ENCODE data around the gene TNNT3.
"Not testable (repeated sequence)": the region's sequence is repeated elsewhere in the genome, so short reads cannot be mapped to it uniquely, and the experiment has no call there.

The TNNT3 gene

DNA sequence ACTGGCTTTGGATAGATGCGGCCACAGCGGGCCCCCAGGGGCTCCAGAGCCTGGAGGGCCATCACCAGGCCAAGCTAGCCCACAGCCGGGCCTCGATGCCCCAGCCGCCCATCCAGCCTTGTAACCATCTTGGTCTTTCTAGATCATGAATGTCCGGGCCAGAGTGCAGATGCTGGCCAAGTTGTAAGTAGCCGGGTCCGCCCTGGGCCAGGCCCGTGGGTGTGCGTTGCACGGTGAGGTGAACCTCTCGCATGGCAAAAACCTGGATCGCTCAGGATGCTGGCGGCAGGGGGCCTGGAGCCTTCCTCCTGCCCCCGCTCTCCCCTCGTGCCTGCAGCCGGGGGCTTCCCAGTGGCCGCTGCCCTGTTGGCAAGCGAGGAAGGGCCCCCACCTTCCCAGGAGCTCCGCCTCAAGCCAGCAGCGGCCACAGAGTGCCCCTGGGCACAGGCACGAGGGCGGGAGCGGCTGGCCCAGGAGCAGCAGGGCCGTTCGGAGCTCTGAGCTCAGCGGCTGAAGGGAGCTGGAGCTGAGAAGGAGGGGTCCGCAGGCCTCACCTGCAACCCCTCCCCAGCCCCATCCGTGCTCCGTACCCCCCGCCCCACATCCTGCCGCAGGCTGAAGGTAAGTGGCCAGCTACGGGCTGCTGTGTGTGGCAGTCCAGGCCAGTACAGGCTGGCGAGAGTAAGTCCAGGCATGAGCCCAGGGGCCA lies 16.7 kb downstream of the TNNT3 start:
- peaks cover 13% of the 10 kb centered on the region for H3K27me3 Mint-ChIP-seq (ENCODE audit: low read depth)
- no peak overlapping the region for H3K4me3 Mint-ChIP-seq
- H3K4me1 Mint-ChIP-seq (ENCODE audit: low read depth) = no peaks in the 10 kb centered on the region
- DNase-seq (ENCODE audit: low spot score) = no peak
- no peaks in the 10 kb centered on the region for H3K9me3 Mint-ChIP-seq
- H3K36me3 Mint-ChIP-seq (ENCODE audit: low read depth) = no peaks in the 10 kb centered on the region
- no peak overlapping the region for H3K27ac Mint-ChIP-seq

GRCh38 chr11:1936781-1937615 lies 17.5 kb downstream of the TNNT3 start:
- no peaks in the 10 kb centered on the region for H3K4me1 Mint-ChIP-seq (ENCODE audit: low read depth)
- H3K9me3 Mint-ChIP-seq = no peaks in the 10 kb centered on the region
- no peak overlapping the region for H3K27ac Mint-ChIP-seq
- peaks cover 7% of the 10 kb centered on the region for H3K27me3 Mint-ChIP-seq (ENCODE audit: low read depth)
- H3K4me3 Mint-ChIP-seq = no peak overlapping the region
- no peaks in the 10 kb centered on the region for H3K36me3 Mint-ChIP-seq (ENCODE audit: low read depth)
- DNase-seq (ENCODE audit: low spot score) = no peak

GRCh38 chr11:1937616-1938342 lies 18.3 kb downstream of the TNNT3 start:
- DNase-seq (ENCODE audit: low spot score) = no peak
- Mint-ChIP-seq H3K27ac (no peak overlapping the region), H3K27me3 (ENCODE audit: low read depth) (peaks cover 7% of the 10 kb centered on the region), H3K4me3 (no peak overlapping the region), H3K4me1 (ENCODE audit: low read depth) (no peaks in the 10 kb centered on the region), H3K9me3 (no peaks in the 10 kb centered on the region), H3K36me3 (ENCODE audit: low read depth) (no peaks in the 10 kb centered on the region)

- peaks cover 3% of the 10 kb centered on the region for H3K27me3 Mint-ChIP-seq (ENCODE audit: low read depth)
- no peak for DNase-seq (ENCODE audit: low spot score)
- no peaks in the 10 kb centered on the region for H3K4me1 Mint-ChIP-seq (ENCODE audit: low read depth)
- no peak overlapping the region for H3K27ac Mint-ChIP-seq
- H3K4me3 Mint-ChIP-seq = no peak overlapping the region
- H3K36me3 Mint-ChIP-seq (ENCODE audit: low read depth) = no peaks in the 10 kb centered on the region
- H3K9me3 Mint-ChIP-seq = no peaks in the 10 kb centered on the region
Observed at GRCh38 chr11:1938343-1939005, 19.0 kb downstream of the TNNT3 start.

DNA sequence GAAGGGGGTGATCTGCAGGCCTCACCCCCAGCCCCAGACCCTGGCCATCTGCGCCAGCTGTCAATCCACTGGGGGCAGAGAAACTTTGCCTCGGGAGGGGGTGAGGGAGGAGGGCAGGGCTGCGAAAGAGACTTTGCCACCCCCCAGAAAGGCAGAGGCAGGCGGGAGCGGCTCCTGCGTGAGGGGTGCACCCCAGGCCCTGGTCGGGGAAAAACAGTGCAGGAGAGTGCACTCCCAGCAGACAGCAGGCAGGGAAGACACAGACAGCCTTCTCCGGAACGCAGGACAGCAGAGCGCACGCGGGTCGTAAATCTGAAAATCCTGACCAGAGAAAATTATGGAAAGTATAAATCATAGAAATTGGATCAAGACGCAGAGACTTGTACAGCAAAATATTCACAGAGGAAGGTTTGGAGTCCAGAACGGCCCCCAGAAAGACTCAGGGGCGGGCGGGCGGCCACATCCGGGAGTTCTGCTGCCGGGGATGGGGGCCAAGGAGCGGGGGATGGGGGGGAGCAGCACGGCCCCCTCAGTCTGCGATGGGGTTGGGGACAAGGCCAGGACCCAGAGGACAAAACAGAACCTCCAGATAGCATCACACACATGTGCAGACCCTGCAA lies 19.6 kb downstream of the TNNT3 start:
- no peaks in the 10 kb centered on the region for H3K27me3 Mint-ChIP-seq (ENCODE audit: low read depth)
- no peaks in the 10 kb centered on the region for H3K9me3 Mint-ChIP-seq

GRCh38 chr11:1939788-1940187 lies 20.3 kb downstream of the TNNT3 start:
- DNase-seq (ENCODE audit: low spot score); H3K27me3 Mint-ChIP-seq (ENCODE audit: low read depth); H3K4me1 Mint-ChIP-seq (ENCODE audit: low read depth); H3K36me3 Mint-ChIP-seq (ENCODE audit: low read depth); H3K9me3 Mint-ChIP-seq; H3K27ac Mint-ChIP-seq; H3K4me3 Mint-ChIP-seq: not testable (repeated sequence)

More for the DNA sequence above, 19.6 kb downstream of the TNNT3 start:
- Mint-ChIP-seq H3K4me1 (ENCODE audit: low read depth) (no peaks in the 10 kb centered on the region), H3K4me3 (no peak overlapping the region), H3K36me3 (ENCODE audit: low read depth) (no peaks in the 10 kb centered on the region), H3K27ac (no peak overlapping the region)
- DNase-seq (ENCODE audit: low spot score) = peak; percentile 3

DNA sequence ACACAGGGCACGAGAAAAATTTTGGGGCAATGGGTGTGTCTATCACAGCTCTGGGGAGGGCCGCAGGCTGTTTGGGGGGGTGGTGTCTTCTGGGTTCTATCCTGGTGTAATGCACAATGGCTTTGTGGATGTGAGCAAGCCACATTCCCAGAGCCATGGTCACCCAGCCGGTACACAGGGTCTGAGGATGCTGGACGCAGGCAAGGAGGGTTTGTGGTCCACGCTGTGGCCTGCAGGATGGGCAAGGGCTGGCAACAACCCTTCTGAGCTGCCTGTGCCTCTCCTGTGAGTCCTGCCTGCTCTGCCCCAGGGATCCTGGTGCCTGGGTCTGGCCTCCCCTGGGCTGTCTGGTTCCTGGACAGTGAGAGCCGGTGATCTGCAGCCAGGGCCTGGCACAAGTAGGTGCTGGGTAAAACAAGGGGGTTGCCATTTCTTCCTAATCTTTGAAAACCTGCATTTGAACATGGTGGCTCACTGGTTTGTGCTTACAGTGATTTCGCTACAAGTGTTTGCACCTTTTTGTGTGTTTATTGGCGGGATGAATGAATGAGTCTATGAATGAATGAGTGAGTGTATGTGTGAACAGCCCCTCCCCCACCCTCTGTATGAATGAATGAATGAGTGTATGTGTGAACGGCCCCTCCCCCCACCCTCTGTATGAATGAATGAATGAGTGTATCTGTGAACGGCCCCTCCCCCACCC lies 23.2 kb downstream of the TNNT3 start:
- no peak overlapping the region for H3K4me3 Mint-ChIP-seq
- no peak overlapping the region for H3K27ac Mint-ChIP-seq
- DNase-seq (ENCODE audit: low spot score) = no peak
- no peaks in the 10 kb centered on the region for H3K36me3 Mint-ChIP-seq (ENCODE audit: low read depth)
- H3K4me1 Mint-ChIP-seq (ENCODE audit: low read depth) = no peaks in the 10 kb centered on the region
- no peaks in the 10 kb centered on the region for H3K27me3 Mint-ChIP-seq (ENCODE audit: low read depth)
- H3K9me3 Mint-ChIP-seq = no peaks in the 10 kb centered on the region

GRCh38 chr11:1943576-1943975 lies 24.1 kb downstream of the TNNT3 start:
- Mint-ChIP-seq H3K27me3 (ENCODE audit: low read depth) (no peaks in the 10 kb centered on the region), H3K4me3 (no peak overlapping the region), H3K27ac (no peak overlapping the region), H3K4me1 (ENCODE audit: low read depth) (no peaks in the 10 kb centered on the region), H3K9me3 (no peaks in the 10 kb centered on the region), H3K36me3 (ENCODE audit: low read depth) (no peaks in the 10 kb centered on the region)
- no peak for DNase-seq (ENCODE audit: low spot score)

DNA sequence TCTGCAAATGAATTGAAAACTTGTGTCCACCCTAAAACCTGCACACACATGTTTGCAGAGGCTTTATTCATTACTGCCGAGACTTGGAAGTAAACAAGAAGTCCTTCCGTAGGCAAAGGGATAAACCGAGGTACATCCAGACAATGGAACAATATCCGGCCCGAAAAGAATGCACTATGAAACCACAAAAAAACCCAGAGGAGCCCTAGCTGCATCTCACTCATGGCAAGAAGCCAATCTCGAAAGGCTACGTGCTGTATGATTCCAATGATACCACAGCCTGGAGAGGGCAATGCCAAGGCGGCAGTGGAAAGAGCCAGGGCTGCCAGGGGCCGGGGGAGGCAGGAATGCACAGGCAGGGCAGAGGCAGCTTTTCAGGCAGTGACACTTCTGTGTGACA lies 24.5 kb downstream of the TNNT3 start:
- Mint-ChIP-seq H3K27me3 (ENCODE audit: low read depth) (no peaks in the 10 kb centered on the region), H3K36me3 (ENCODE audit: low read depth) (no peaks in the 10 kb centered on the region), H3K9me3 (no peaks in the 10 kb centered on the region), H3K4me1 (ENCODE audit: low read depth) (no peaks in the 10 kb centered on the region), H3K27ac (no peak overlapping the region), H3K4me3 (peak overlapping the region; percentile 18)
- DNase-seq (ENCODE audit: low spot score) = peak; percentile 3

GRCh38 chr11:1946812-1947484 lies 27.4 kb downstream of the TNNT3 start, which contains the start of gene MRPL23:
TSS of gene MRPL23 (plus strand) at chr11:1947332. CDS start at chr11:1947363, 31 bp downstream.
- H3K27ac Mint-ChIP-seq = no peak within 1 kb of the TSS
- no peaks in the 10 kb centered on the region for H3K4me1 Mint-ChIP-seq (ENCODE audit: low read depth)
- no peak for DNase-seq (ENCODE audit: low spot score)
- H3K4me3 Mint-ChIP-seq = no peak within 1 kb of the TSS
- no peaks in the 10 kb centered on the region for H3K9me3 Mint-ChIP-seq
- H3K27me3 Mint-ChIP-seq (ENCODE audit: low read depth) = no peaks in the 10 kb centered on the region
- H3K36me3 Mint-ChIP-seq (ENCODE audit: low read depth) = no peaks in the 10 kb centered on the region

DNA sequence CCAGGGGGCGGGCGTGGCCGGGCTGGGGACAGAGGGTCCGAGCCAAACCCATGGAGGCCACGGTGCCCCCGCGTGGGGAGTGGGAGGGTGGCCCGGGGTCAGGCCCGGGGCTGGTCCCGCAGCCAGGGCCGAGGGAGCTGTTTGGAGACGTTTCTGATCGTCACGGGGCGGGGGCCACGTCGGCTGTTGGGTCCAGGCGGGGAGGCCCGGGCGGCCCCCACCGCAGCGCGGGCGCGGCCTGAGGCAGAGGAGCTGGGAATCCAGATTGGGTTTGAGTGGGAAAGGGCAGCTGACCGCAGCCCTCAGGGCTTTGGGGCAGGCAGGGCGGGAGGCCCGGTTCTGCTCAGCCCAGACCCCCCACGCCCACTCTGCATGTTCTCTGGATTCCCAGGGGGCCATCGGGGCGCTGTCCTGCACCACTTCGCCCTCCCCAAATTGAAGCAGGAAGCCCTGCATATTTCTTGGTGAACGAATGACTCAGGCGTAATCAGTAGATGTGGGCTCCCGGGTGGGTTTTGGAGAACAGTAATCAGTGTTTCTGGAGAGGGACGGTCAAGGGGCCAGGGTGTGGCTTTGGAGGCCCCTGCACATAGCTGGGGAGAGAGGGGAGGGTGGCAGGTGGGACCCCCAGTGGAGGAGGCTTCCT lies 28.2 kb downstream of the TNNT3 start:
- no peaks in the 10 kb centered on the region for H3K9me3 Mint-ChIP-seq
- H3K4me1 Mint-ChIP-seq (ENCODE audit: low read depth) = no peaks in the 10 kb centered on the region
- H3K4me3 Mint-ChIP-seq = no peak overlapping the region
- H3K27ac Mint-ChIP-seq = no peak overlapping the region
- H3K36me3 Mint-ChIP-seq (ENCODE audit: low read depth) = no peaks in the 10 kb centered on the region
- DNase-seq (ENCODE audit: low spot score) = no peak
- H3K27me3 Mint-ChIP-seq (ENCODE audit: low read depth) = no peaks in the 10 kb centered on the region

DNA sequence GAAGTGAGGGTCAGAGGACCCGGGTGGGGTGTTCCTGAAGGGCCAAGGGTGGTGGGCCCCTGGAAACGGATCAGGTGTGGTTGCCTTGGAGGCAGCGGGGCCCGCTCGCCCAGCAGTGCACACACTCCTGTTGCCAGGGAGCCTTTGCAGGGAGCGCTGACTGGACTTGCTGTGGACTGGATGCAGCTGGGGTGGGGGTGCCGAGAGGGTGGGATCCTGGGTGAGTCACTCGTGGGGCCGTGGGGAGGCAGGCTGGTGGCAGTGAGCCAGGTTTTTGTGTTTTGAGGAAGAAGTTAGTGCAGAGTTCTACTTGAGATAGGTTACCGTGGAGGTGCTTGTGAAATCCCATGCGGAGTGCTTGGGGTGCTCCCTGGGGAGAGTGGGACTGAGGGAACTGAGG lies 28.9 kb downstream of the TNNT3 start:
- Mint-ChIP-seq H3K36me3 (ENCODE audit: low read depth) (no peaks in the 10 kb centered on the region), H3K4me1 (ENCODE audit: low read depth) (no peaks in the 10 kb centered on the region), H3K27ac (no peak overlapping the region), H3K27me3 (ENCODE audit: low read depth) (no peaks in the 10 kb centered on the region), H3K9me3 (no peaks in the 10 kb centered on the region), H3K4me3 (no peak overlapping the region)
- DNase-seq (ENCODE audit: low spot score) = no peak

Measured in T-helper 2 cell treated with Interferon-gamma antibody and Interleukin-4, amounts not matched to agents 5 μg/mL and 100 μg/mL, for 36 hours (primary cell).